ENCODE data around the gene GPN3.

- TF ChIP-seq POLR2A (IDR thresholded peaks at IDR 0.05) (no peak), CTCF (IDR thresholded peaks at IDR 0.05) (peak in 1 of 4 experiments; percentile 17)
Observed at GRCh38 chr12:110403976-110404682, 63.9 kb downstream of the GPN3 start.

Measured in prostate gland (tissue), 2 donors.